ENCODE measurements around the gene CUL1. TPM values are rescaled to one million over a fixed set of nuclear protein-coding genes. Genes with fewer than 3 reads are reported as not detected.
"Not testable (repeated sequence)": the region's sequence is repeated elsewhere in the genome, so short reads cannot be mapped to it uniquely, and the experiment has no call there.

The CUL1 gene
- total RNA-seq, 6 experiments from 2014 or later = 42.9 to 50.9 (median 49.2) TPM

DNA sequence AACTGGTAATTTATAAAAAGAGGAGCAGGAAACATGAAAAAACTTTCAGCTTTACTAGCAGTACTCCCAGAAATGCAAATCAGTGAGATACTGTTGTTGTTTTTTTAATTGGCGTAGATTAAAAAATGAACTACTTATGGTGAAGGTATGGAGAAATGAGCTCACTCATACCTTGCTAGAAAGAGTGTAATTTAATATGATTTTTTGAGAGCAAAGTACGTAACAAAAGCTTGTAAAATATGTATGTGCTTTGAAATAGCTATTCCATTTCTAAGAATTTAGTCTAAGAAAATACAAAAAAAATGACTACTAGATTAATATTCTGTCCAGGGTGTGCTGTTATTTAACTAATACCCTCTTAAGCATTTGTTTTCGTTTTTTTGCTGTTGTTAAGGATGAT is 5.5 kb downstream of the CUL1 start:
- Mint-ChIP-seq H3K27ac (no peak overlapping the region), H3K9me3 (no peaks in the 10 kb centered on the region), H3K36me3 (ENCODE audit: low read depth) (peaks cover 4% of the 10 kb centered on the region; the same call in 1 of the 2 replicates), H3K4me1 (ENCODE audit: low read depth) (peaks cover 61% of the 10 kb centered on the region), H3K27me3 (ENCODE audit: insufficient read depth) (no peaks in the 10 kb centered on the region; the same call in 1 of the 2 replicates), H3K4me3 (no peak overlapping the region)
- TF ChIP-seq CTCF (IDR thresholded peaks at IDR 0.05) = no peak
- no peak for DNase-seq

DNA sequence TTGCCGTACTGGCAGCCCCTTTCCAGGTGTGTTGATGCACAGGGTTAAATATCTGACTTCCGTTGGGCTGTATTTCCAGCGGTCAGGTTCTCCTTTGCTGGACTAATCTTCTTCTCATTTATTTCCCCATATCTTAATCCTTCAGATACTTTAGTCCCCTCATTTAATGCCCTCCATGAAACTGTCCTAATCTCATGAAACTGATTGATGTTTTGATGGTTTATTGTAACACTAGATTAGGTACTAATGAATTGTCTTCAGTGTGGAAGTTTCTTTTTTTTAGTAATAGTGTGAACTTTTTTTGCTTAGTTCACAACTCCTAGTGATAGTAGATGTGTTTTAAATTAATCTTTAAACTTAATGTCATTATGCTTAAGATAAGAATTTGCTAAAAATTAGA is 6.3 kb downstream of the CUL1 start:
- Mint-ChIP-seq H3K9me3 (no peaks in the 10 kb centered on the region), H3K4me1 (ENCODE audit: low read depth) (peaks cover 61% of the 10 kb centered on the region), H3K27ac (no peak overlapping the region), H3K4me3 (no peak overlapping the region), H3K36me3 (ENCODE audit: low read depth) (peaks cover 2% of the 10 kb centered on the region; the same call in 1 of the 2 replicates), H3K27me3 (ENCODE audit: insufficient read depth) (no peaks in the 10 kb centered on the region; the same call in 1 of the 2 replicates)
- TF ChIP-seq CTCF (IDR thresholded peaks at IDR 0.05) = no peak
- no peak for DNase-seq

- H3K27me3 Mint-ChIP-seq (ENCODE audit: insufficient read depth) = peaks cover 2% of the 10 kb centered on the region; the same call in 1 of the 2 replicates
- no peak overlapping the region for H3K27ac Mint-ChIP-seq
- H3K36me3 Mint-ChIP-seq (ENCODE audit: low read depth) = no peaks in the 10 kb centered on the region; the same call in 1 of the 2 replicates
- no peaks in the 10 kb centered on the region for H3K9me3 Mint-ChIP-seq
- peaks cover 53% of the 10 kb centered on the region for H3K4me1 Mint-ChIP-seq (ENCODE audit: low read depth)
- no peak overlapping the region for H3K4me3 Mint-ChIP-seq
- TF ChIP-seq CTCF (IDR thresholded peaks at IDR 0.05) = no peak
- no peak for DNase-seq
Measured at GRCh38 chr7:148706368-148706767, 7.7 kb downstream of the CUL1 start.

DNA sequence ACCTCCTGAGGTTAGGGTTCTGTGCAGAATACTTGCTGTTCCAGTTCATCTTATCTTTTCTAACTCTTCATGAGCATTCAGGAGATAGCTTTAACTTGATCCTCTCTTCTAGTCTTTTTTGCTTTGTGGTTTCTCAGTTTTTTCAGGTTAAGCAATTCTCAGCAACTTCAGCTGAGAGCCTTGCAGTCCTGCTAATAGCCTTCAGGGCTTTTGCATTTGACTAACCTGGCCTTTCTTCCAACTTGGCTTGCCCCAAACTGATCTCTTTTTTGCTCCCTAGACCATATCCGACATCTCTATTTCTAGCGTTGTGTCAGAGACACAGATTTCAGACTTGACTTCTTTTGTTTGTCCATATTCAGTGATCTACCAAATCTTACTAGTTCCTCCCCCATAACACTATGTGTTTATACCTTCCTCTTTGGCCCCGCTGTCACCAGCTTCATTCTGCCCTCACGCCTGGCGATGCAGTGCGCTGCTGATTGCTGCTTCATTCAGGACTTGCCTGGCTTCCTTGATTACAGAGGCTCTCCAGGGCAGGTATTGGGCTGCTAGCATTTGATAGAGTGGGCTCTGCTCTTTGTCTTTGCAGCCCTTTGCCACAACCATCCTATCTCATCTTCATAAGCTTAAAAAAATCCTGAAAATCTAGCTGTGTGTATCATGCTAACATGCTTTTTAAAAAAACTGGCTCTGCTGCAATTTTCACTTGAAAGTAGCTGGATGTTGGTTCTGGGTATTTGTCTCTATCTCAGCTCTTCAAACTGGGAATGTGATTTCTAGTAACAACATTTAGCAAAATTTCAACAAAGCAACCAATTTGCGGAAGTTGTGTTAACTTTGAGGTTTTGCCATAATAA is 9.6 kb downstream of the CUL1 start:
- H3K36me3 Mint-ChIP-seq (ENCODE audit: low read depth) = no peaks in the 10 kb centered on the region; the same call in 1 of the 2 replicates
- peak overlapping the region; percentile 27; the same call in 1 of the 2 replicates for H3K27ac Mint-ChIP-seq
- H3K4me1 Mint-ChIP-seq (ENCODE audit: low read depth) = peaks cover 53% of the 10 kb centered on the region
- no peak for TF ChIP-seq CTCF (IDR thresholded peaks at IDR 0.05)
- H3K4me3 Mint-ChIP-seq = no peak overlapping the region
- DNase-seq = no peak
- no peaks in the 10 kb centered on the region for H3K9me3 Mint-ChIP-seq
- H3K27me3 Mint-ChIP-seq (ENCODE audit: insufficient read depth) = peaks cover 2% of the 10 kb centered on the region; the same call in 1 of the 2 replicates

GRCh38 chr7:148709014-148709413 is 10.3 kb downstream of the CUL1 start:
- no peak for TF ChIP-seq CTCF (IDR thresholded peaks at IDR 0.05)
- Mint-ChIP-seq H3K27ac (no peak overlapping the region), H3K27me3 (ENCODE audit: insufficient read depth) (peaks cover 2% of the 10 kb centered on the region; the same call in 1 of the 2 replicates), H3K4me3 (no peak overlapping the region), H3K4me1 (ENCODE audit: low read depth) (peaks cover 53% of the 10 kb centered on the region), H3K9me3 (no peaks in the 10 kb centered on the region), H3K36me3 (ENCODE audit: low read depth) (no peaks in the 10 kb centered on the region; the same call in 1 of the 2 replicates)
- no peak for DNase-seq

GRCh38 chr7:148710426-148710825 is 11.7 kb downstream of the CUL1 start:
- not testable (repeated sequence) for H3K36me3 Mint-ChIP-seq (ENCODE audit: low read depth); DNase-seq; H3K4me3 Mint-ChIP-seq; H3K27me3 Mint-ChIP-seq (ENCODE audit: insufficient read depth); H3K9me3 Mint-ChIP-seq; H3K27ac Mint-ChIP-seq
- H3K4me1 Mint-ChIP-seq (ENCODE audit: low read depth) = peaks cover 58% of the 10 kb centered on the region
